8988T (cell line): ENCODE measurements around the gene MGST1.

Experiments used
- DNase-seq: peaks from one replicate; pipeline ENCODE4 v3.0.0; 2011

The MGST1 gene

GRCh38 chr12:16347391-16348298 is at the start of gene MGST1:
Gene MGST1 (plus strand): TSS chr12:16347645. CDS start chr12:16354253, 6,608 bp downstream.
- DNase-seq, result no peak

GRCh38 chr12:16299403-16299802 is 48.0 kb upstream of the MGST1 start:
- no peak for DNase-seq

GRCh38 chr12:16300122-16300521 is 47.3 kb upstream of the MGST1 start:
- DNase-seq, result no peak

GRCh38 chr12:16300736-16301135 is 46.7 kb upstream of the MGST1 start:
- DNase-seq, result no peak

GRCh38 chr12:16303939-16304338 is 43.5 kb upstream of the MGST1 start:
- DNase-seq, result no peak

- no peak for DNase-seq
Measured at GRCh38 chr12:16307856-16308475, 39.5 kb upstream of the MGST1 start.

GRCh38 chr12:16310934-16311333 is 36.5 kb upstream of the MGST1 start:
- DNase-seq, result no peak

GRCh38 chr12:16323010-16323409 is 24.4 kb upstream of the MGST1 start:
- no peak for DNase-seq

- DNase-seq, result no peak
Measured at GRCh38 chr12:16323638-16324037, 23.8 kb upstream of the MGST1 start.

- no peak for DNase-seq
Measured at GRCh38 chr12:16324272-16324671, 23.2 kb upstream of the MGST1 start.

- no peak for DNase-seq
Measured at GRCh38 chr12:16324772-16325171, 22.7 kb upstream of the MGST1 start.

GRCh38 chr12:16325426-16325825 is 22.0 kb upstream of the MGST1 start:
- no peak for DNase-seq

GRCh38 chr12:16327963-16328362 is 19.5 kb upstream of the MGST1 start:
- DNase-seq, result no peak

- DNase-seq, result no peak
Measured at GRCh38 chr12:16329594-16329993, 17.9 kb upstream of the MGST1 start.

- no peak for DNase-seq
Measured at GRCh38 chr12:16330560-16330959, 16.9 kb upstream of the MGST1 start.

GRCh38 chr12:16331998-16332397 is 15.4 kb upstream of the MGST1 start:
- DNase-seq, result no peak

GRCh38 chr12:16335838-16336237 is 11.6 kb upstream of the MGST1 start:
- no peak for DNase-seq

- DNase-seq, result no peak
Measured at GRCh38 chr12:16344269-16344668, 3.2 kb upstream of the MGST1 start.

GRCh38 chr12:16345105-16345504 is 2.3 kb upstream of the MGST1 start:
- no peak for DNase-seq

- DNase-seq, result no peak
Measured at GRCh38 chr12:16346958-16347357, 487 bp upstream of the MGST1 start.

GRCh38 chr12:16348435-16349130 is 1.1 kb downstream of the MGST1 start:
- DNase-seq, result no peak

GRCh38 chr12:16349131-16349460 is 1.7 kb downstream of the MGST1 start:
- no peak for DNase-seq

GRCh38 chr12:16350682-16351081 is 3.2 kb downstream of the MGST1 start:
- no peak for DNase-seq

- DNase-seq, result no peak
Measured at GRCh38 chr12:16352481-16352880, 5.0 kb downstream of the MGST1 start.
